Measurements from ENCODE around the gene MFAP4. TPM values are rescaled to one million over a fixed set of nuclear protein-coding genes. Genes with fewer than 3 reads are reported as not detected.

MFAP4 gene
- total RNA-seq, 1 donor: 3.6 TPM

GRCh38 chr17:19359856-19360255 is 27.1 kb downstream of the MFAP4 start:
- H3K27me3 ChIP-seq (ENCODE audit: insufficient read depth, low read length): no peaks in the 10 kb centered on the region
- no peak for TF ChIP-seq CTCF (IDR thresholded peaks at IDR 0.05; ENCODE audit: extremely low read depth, low read depth, low read length)
- H4K20me1 ChIP-seq (ENCODE audit: insufficient read depth, low read length): no peaks in the 10 kb centered on the region
- H3K27ac ChIP-seq (ENCODE audit: low read depth, low read length): no peak overlapping the region
- no peak for DNase-seq (ENCODE audit: insufficient read length, low spot score, missing footprints)
- no peak overlapping the region for H2AFZ ChIP-seq (ENCODE audit: low read length)
- H3K9me3 ChIP-seq (ENCODE audit: low read depth, low read length): no peaks in the 10 kb centered on the region
- H3K4me2 ChIP-seq (ENCODE audit: insufficient read depth, low read length): no peak overlapping the region
- peaks cover 16% of the 10 kb centered on the region for H3K4me1 ChIP-seq (ENCODE audit: insufficient read depth, low read length)
- no peaks in the 10 kb centered on the region for H3K79me2 ChIP-seq (ENCODE audit: insufficient read depth, low read length)
- H3K36me3 ChIP-seq (ENCODE audit: insufficient read depth, low read length): peaks cover 5% of the 10 kb centered on the region
- no peak overlapping the region for H3K4me3 ChIP-seq (ENCODE audit: insufficient read depth, low read length)

- Histone ChIP-seq H3K36me3 (ENCODE audit: insufficient read depth, low read length) (peaks cover 5% of the 10 kb centered on the region), H3K4me1 (ENCODE audit: insufficient read depth, low read length) (peaks cover 16% of the 10 kb centered on the region), H3K4me3 (ENCODE audit: insufficient read depth, low read length) (no peak overlapping the region), H3K9me3 (ENCODE audit: low read depth, low read length) (no peaks in the 10 kb centered on the region), H3K27me3 (ENCODE audit: insufficient read depth, low read length) (no peaks in the 10 kb centered on the region), H4K20me1 (ENCODE audit: insufficient read depth, low read length) (no peaks in the 10 kb centered on the region), H3K4me2 (ENCODE audit: insufficient read depth, low read length) (no peak overlapping the region), H2AFZ (ENCODE audit: low read length) (no peak overlapping the region), H3K79me2 (ENCODE audit: insufficient read depth, low read length) (no peaks in the 10 kb centered on the region), H3K27ac (ENCODE audit: low read depth, low read length) (no peak overlapping the region)
- no peak for TF ChIP-seq CTCF (IDR thresholded peaks at IDR 0.05; ENCODE audit: extremely low read depth, low read depth, low read length)
- DNase-seq (ENCODE audit: insufficient read length, low spot score, missing footprints): no peak
Measured at GRCh38 chr17:19359151-19359550, 27.8 kb downstream of the MFAP4 start.

GRCh38 chr17:19357761-19358160 is 29.2 kb downstream of the MFAP4 start:
- no peak overlapping the region for H3K4me3 ChIP-seq (ENCODE audit: insufficient read depth, low read length)
- peaks cover 18% of the 10 kb centered on the region for H3K4me1 ChIP-seq (ENCODE audit: insufficient read depth, low read length)
- no peaks in the 10 kb centered on the region for H3K9me3 ChIP-seq (ENCODE audit: low read depth, low read length)
- no peak overlapping the region for H3K4me2 ChIP-seq (ENCODE audit: insufficient read depth, low read length)
- no peak overlapping the region for H2AFZ ChIP-seq (ENCODE audit: low read length)
- TF ChIP-seq CTCF (IDR thresholded peaks at IDR 0.05; ENCODE audit: extremely low read depth, low read depth, low read length): no peak
- H3K27me3 ChIP-seq (ENCODE audit: insufficient read depth, low read length): no peaks in the 10 kb centered on the region
- H3K79me2 ChIP-seq (ENCODE audit: insufficient read depth, low read length): no peaks in the 10 kb centered on the region
- no peak for DNase-seq (ENCODE audit: insufficient read length, low spot score, missing footprints)
- H3K36me3 ChIP-seq (ENCODE audit: insufficient read depth, low read length): peaks cover 5% of the 10 kb centered on the region
- H3K27ac ChIP-seq (ENCODE audit: low read depth, low read length): no peak overlapping the region
- no peaks in the 10 kb centered on the region for H4K20me1 ChIP-seq (ENCODE audit: insufficient read depth, low read length)

GRCh38 chr17:19357351-19357750 is 29.6 kb downstream of the MFAP4 start:
- Histone ChIP-seq H3K36me3 (ENCODE audit: insufficient read depth, low read length) (peaks cover 5% of the 10 kb centered on the region), H3K27ac (ENCODE audit: low read depth, low read length) (no peak overlapping the region), H2AFZ (ENCODE audit: low read length) (no peak overlapping the region), H4K20me1 (ENCODE audit: insufficient read depth, low read length) (no peaks in the 10 kb centered on the region), H3K4me3 (ENCODE audit: insufficient read depth, low read length) (no peak overlapping the region), H3K27me3 (ENCODE audit: insufficient read depth, low read length) (no peaks in the 10 kb centered on the region), H3K4me1 (ENCODE audit: insufficient read depth, low read length) (peaks cover 18% of the 10 kb centered on the region), H3K79me2 (ENCODE audit: insufficient read depth, low read length) (no peaks in the 10 kb centered on the region), H3K4me2 (ENCODE audit: insufficient read depth, low read length) (no peak overlapping the region), H3K9me3 (ENCODE audit: low read depth, low read length) (no peaks in the 10 kb centered on the region)
- no peak for DNase-seq (ENCODE audit: insufficient read length, low spot score, missing footprints)
- TF ChIP-seq CTCF (IDR thresholded peaks at IDR 0.05; ENCODE audit: extremely low read depth, low read depth, low read length): no peak
